Heart left ventricle (tissue), 16 donors: ENCODE data around the gene GDF10. TPM values are rescaled to one million over a fixed set of nuclear protein-coding genes. Genes with fewer than 3 reads are reported as not detected.

Experiments
- ATAC-seq, 4 donors: fragments of 200-7000 bp; cut with Tn5 transposase; one replicate each; pipeline ENCODE4 v1.9.1; 2020 to 2022; ENCODE audit warnings: moderate library complexity in 4 of 4, mild to moderate bottlenecking in 3 of 4, moderate number of reproducible peaks in 1 of 4
- DNase-seq, 5 donors: peaks; one replicate each; pipeline ENCODE4 v3.0.0-alpha.2; 2020
- H3K27ac ChIP-seq, 12 donors: fragments of 200-600 bp; sonication (generic) in 4 of 12; one replicate each; pipeline versions ENCODE4 v1.5.0 to v1.8.0; 2016 to 2022; ENCODE audit warnings: mild to moderate bottlenecking in 2 of 12
- H3K27me3 ChIP-seq, 9 donors: fragments of 200-600 bp; sonication (generic) in 2 of 9; one replicate each; pipeline versions ENCODE4 v1.5.1 to v1.8.0; 2016 to 2022; ENCODE audit warnings: mild to moderate bottlenecking in 3 of 9
- H3K36me3 ChIP-seq, 9 donors: fragments of 200-600 bp; sonication (generic) in 2 of 9; one replicate each; pipeline versions ENCODE4 v1.5.0 to v1.8.0; 2018 to 2022; ENCODE audit warnings: mild to moderate bottlenecking in 2 of 9
- H3K4me1 ChIP-seq, 12 donors: fragments of 200-600 bp; sonication (generic) in 4 of 12; one replicate each; pipeline versions ENCODE4 v1.5.0 to v1.8.0; 2016 to 2022; ENCODE audit warnings: mild to moderate bottlenecking in 3 of 12
- H3K4me3 ChIP-seq, 12 donors: fragments of 200-600 bp; sonication (generic) in 4 of 12; one replicate each; pipeline versions ENCODE4 v1.5.0 to v1.8.0; 2017 to 2022; ENCODE audit warnings: mild to moderate bottlenecking in 9 of 12, moderate library complexity in 4 of 12
- H3K9me3 ChIP-seq, 12 donors: fragments of 200-600 bp; sonication (generic) in 4 of 12; one replicate each; pipeline versions ENCODE4 v1.5.0 to v1.8.0; 2016 to 2022; ENCODE audit warnings: mild to moderate bottlenecking in 1 of 12
- POLR2A ChIP-seq, 2 donors: fragments of 450-650 bp; IDR thresholded peaks; one replicate each; pipeline ENCODE4 v1.6.1; 2017; ENCODE audit warnings: antibody characterized with exemption in 2 of 2, mild to moderate bottlenecking in 2 of 2, moderate library complexity in 2 of 2
- WGBS, 4 donors: extraction: QIAGEN DNeasy Blood & Tissue Kit in 2 of 4; methylation state at CpG; one replicate each; pipeline versions ENCODE4 v1.1.5 to v1.1.7; 2013 to 2018; 5-methylcytosine and 5-hydroxymethylcytosine counted together
- intact Hi-C, 10 donors: fragments of 100-400 bp; cut with DNase I; formaldehyde crosslinking; loops; one replicate each; pipeline versions ENCODE4 v1.11.1 to v1.14.2; 2022
- polyA plus RNA-seq, 2 donors: library from polyadenylated mRNA; stranded (reverse); fragments of 200-250 nt; gene quantifications; one replicate each; pipeline ENCODE4 v1.2.3, GENCODE V29; 2013
- total RNA-seq, 9 donors: library from RNA; depleted of rRNA in 2 of 9; stranded (reverse); fragments of >200 nt in 2 of 9; fragmentation: NEBNext Ultra II Directional in 3 of 9; extraction: Animal tissue kit (Norgen Biotek cat#: 25700) in 3 of 9; gene quantifications; one replicate each; pipeline versions ENCODE4 v1.1.0 to v1.2.4, GENCODE V29; 2016 to 2023
- TF ChIP-seq, protein P1 (sequence below), 12 donors: fragments of 200-600 bp; sonication (generic) in 4 of 12; IDR thresholded peaks; one replicate each; pipeline versions ENCODE4 v1.5.0 to v1.8.0; 2018 to 2022; ENCODE audit warnings: antibody characterized with exemption in 12 of 12, mild to moderate bottlenecking in 5 of 12
- donor health status: ischemic (EF 13 %, LVEDD 7.1; RV severe dilation, severe dysfunction).
- donor health status: healthy with polysubstance abuse.
- donor health status: DM: no; HTN: yes; CAD: no.
- donor health status: DM: no; HTN: no; CAD: no.
- donor health status: ischemic (EF 25% LVEDD 6.9; RV normal size, moderate dysfunction).
- donor health status: ischemic (EF 25% LVEDD 5.7; RV mildly dilated, moderate dysfunction).
- donor health status: healthy.
- donor health status: DM: yes; HTN: yes; CAD: no.
- donor health status: ischemic (EF 35%, LVEDD 5.7; RV mildly dilated, moderate dysfunction).
- donor health status: nonischemic (EF 11% LVEDD 7.7; RV severe dilation, severe dysfunction).
- donor health status: DM: yes; HTN: yes; CAD: no.
- donor health status: PGD.
- donor health status: ischemic (EF 29% LVEDD 5.4; RV normal size, mild dysfunction).
- donor health status: nonischemic (EF 23%, LVEDD 6.1; RV moderate dilation, normal function).

GDF10 gene
- total and polyA plus RNA-seq, 11 donors: 0.19 to 1.6 (median 0.30) TPM; not detected in 3

DNA sequence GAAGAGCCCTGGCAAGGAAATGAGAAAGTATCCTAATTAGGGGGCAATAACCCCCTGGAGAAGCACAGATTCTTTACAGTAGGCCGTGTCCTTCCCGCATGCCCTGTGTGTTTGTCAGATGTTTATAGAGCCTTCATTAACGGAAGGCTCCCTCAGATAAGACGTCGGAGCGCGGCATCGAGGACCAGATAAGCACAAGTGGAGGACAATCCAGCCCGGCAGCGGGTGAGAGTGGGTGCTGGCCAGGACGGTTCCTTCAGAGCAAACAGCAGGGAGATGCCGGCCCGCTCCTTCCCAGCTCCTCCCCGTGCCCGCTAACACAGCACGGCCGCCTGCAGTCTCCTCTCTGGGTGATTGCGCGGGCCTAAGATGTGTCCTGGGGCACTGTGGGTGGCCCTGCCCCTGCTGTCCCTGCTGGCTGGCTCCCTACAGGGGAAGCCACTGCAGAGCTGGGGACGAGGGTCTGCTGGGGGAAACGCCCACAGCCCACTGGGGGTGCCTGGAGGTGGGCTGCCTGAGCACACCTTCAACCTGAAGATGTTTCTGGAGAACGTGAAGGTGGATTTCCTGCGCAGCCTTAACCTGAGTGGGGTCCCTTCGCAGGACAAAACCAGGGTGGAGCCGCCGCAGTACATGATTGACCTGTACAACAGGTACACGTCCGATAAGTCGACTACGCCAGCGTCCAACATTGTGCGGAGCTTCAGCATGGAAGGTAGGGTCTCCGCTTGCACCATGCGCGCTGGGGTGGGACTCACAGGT lies 22.5 kb downstream of the GDF10 start, which contains the start of gene GDF2:
GDF2 (plus strand) TSS at position 155 of the 762 bp plus-strand sequence; CDS start at position 370, 215 bp downstream.
- TF ChIP-seq, protein P1, sequence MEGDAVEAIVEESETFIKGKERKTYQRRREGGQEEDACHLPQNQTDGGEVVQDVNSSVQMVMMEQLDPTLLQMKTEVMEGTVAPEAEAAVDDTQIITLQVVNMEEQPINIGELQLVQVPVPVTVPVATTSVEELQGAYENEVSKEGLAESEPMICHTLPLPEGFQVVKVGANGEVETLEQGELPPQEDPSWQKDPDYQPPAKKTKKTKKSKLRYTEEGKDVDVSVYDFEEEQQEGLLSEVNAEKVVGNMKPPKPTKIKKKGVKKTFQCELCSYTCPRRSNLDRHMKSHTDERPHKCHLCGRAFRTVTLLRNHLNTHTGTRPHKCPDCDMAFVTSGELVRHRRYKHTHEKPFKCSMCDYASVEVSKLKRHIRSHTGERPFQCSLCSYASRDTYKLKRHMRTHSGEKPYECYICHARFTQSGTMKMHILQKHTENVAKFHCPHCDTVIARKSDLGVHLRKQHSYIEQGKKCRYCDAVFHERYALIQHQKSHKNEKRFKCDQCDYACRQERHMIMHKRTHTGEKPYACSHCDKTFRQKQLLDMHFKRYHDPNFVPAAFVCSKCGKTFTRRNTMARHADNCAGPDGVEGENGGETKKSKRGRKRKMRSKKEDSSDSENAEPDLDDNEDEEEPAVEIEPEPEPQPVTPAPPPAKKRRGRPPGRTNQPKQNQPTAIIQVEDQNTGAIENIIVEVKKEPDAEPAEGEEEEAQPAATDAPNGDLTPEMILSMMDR (IDR thresholded peaks at IDR 0.05): no peak
- no peak for TF ChIP-seq POLR2A (IDR thresholded peaks at IDR 0.05)
- 59 to 63% (median 63%) methylated on average over 34 to 35 of the region's 35 CpGs for WGBS, 4 donors
- no peaks in the 10 kb centered on the region for H3K9me3 ChIP-seq
- intact Hi-C loops: no loop called here
- H3K4me1 ChIP-seq: peaks cover 0 to 13% (median 0%) of the 10 kb centered on the region in 12 donors
- no peaks in the 10 kb centered on the region for H3K36me3 ChIP-seq
- no peak for DNase-seq
- H3K4me3 ChIP-seq: no peak within 1 kb of the TSS
- ATAC-seq: no peak
- H3K27me3 ChIP-seq: peaks cover 0 to 16% (median 0%) of the 10 kb centered on the region in 9 donors
- no peak within 1 kb of the TSS for H3K27ac ChIP-seq

DNA sequence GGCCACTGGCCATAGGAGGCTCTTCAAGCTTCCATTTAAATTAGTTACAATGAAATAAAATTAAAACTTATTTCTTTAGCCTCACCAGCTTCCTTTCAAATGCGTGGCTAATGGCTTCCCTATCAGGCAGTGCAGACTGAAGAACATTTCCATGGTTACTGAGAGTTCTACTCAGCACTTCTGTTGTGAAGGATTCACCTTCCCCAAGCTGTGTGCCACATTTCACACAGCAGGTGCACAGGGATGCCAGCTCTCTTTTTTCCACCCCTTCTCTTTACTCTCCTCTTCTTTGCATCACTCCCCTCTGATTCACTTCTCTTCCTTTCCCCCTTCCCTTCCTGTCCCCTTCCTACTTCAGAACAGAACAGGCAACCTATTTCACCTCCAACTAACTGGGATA lies 23.1 kb downstream of the GDF10 start:
- intact Hi-C loops: no loop called here
- TF ChIP-seq POLR2A (IDR thresholded peaks at IDR 0.05): no peak
- TF ChIP-seq, protein P1 (IDR thresholded peaks at IDR 0.05): no peak
- WGBS, 4 donors: 59 to 67% (median 65%) methylated on average over 1 of the region's 1 CpG
- Histone ChIP-seq H3K27me3 (peaks cover 0 to 16% (median 0%) of the 10 kb centered on the region in 9 donors), H3K36me3 (no peaks in the 10 kb centered on the region), H3K27ac (no peak overlapping the region), H3K9me3 (no peaks in the 10 kb centered on the region), H3K4me1 (peaks cover 0 to 13% (median 0%) of the 10 kb centered on the region in 12 donors), H3K4me3 (no peak overlapping the region)
- no peak for DNase-seq
- no peak for ATAC-seq

DNA sequence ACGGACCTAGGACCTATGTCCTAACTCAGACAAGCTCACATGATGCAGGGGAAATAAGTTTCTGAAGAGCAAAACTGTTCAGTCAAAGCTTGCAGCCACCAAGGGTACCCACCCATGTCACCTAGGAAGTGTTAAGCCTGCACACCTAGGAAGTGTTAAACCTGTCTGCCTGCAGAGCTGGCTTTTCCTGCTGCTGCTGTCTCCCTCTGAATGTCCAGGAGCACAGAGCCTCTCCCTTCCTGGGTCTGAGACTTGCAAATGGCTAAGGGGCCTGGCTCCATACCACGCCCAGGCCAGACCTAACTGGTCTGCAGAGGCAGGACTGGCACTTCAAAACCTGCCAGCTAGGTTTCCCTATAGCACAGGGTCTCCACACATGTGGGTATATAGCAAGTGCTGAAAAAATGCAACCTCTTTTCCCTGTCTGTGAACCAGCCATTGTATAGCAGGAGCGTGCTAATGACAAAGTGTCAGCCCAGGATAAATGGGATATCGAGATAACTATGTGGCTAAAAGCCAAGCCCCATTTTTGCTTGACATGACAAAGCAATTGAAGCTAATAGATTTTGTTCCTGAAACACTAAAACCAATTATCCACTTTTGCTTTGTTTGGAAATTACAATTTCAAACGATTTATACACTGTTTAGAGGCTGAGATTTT lies 23.8 kb downstream of the GDF10 start:
- peaks cover 0 to 16% (median 0%) of the 10 kb centered on the region in 9 donors for H3K27me3 ChIP-seq
- H3K4me3 ChIP-seq: no peak overlapping the region
- no peaks in the 10 kb centered on the region for H3K36me3 ChIP-seq
- WGBS, 4 donors: 42 to 54% (median 48%) methylated on average over 5 of the region's 5 CpGs
- peaks cover 0 to 13% (median 0%) of the 10 kb centered on the region in 12 donors for H3K4me1 ChIP-seq
- no peak for TF ChIP-seq POLR2A (IDR thresholded peaks at IDR 0.05)
- TF ChIP-seq, protein P1 (IDR thresholded peaks at IDR 0.05): no peak
- intact Hi-C loops: no loop called here
- no peak overlapping the region for H3K27ac ChIP-seq
- no peaks in the 10 kb centered on the region for H3K9me3 ChIP-seq
- DNase-seq (no peak), ATAC-seq (no peak)
